ENCODE data around the gene MRE11. TPM values are rescaled to one million over a fixed set of nuclear protein-coding genes. Genes with fewer than 3 reads are reported as not detected.

Gene MRE11
- total RNA-seq, 1 experiment from 2014 or later, result 40.7 TPM

DNA sequence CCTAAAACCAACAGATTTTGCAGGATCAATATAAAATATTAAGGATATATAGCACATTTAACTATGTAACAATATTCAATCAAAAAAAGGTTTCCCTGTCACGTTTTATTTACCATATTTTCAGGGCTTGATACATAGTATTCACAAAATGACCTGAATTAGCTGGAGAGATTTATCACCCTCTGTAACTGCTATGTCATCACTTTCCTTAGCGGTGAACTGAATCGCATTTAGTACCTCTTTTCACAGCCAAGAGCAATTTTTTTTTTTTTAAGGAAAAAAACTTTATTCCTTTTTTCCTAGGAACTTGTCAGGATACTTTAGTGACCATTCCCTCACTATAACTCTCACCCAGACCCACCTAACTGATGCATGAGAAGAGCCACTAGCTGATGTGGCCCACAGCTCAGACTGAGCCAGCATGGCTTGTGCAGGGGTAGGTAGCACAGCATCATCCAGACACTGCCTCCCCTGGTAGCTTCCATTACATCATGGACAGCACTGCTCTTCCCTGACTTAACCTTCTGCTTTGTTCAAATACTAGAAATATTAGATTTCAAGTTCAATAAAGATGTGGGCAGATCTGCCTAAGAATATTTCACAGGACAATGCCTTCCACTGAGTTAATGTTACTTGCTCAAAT, 75.4 kb downstream of the MRE11 start:
- H2AK5ac ChIP-seq (ENCODE audit: insufficient read length, low read length), result no peak overlapping the region
- H3K36me3 Mint-ChIP-seq (ENCODE audit: insufficient read depth in 1 of 3, low read depth in 3 of 3), result peaks cover 5 to 16% (median 14%) of the 10 kb centered on the region in 3 experiments; a peak in 6 of 7 replicates
- no peaks in the 10 kb centered on the region for H3K79me2 ChIP-seq (ENCODE audit: insufficient read depth, low read length)
- H3K4me2 ChIP-seq (ENCODE audit: insufficient read depth, insufficient read length, low read length), result no peak overlapping the region
- no peak overlapping the region for H3K27ac ChIP-seq (ENCODE audit: insufficient read length, low read depth, low read length)
- H3K27me3 ChIP-seq (ENCODE audit: insufficient read depth, low read length), result no peaks in the 10 kb centered on the region
- no peaks in the 10 kb centered on the region for H3K4me1 Mint-ChIP-seq
- H3K9me3 ChIP-seq (ENCODE audit: control insufficient read depth, low read depth, low read length), result no peaks in the 10 kb centered on the region
- H2BK120ac ChIP-seq (ENCODE audit: low read depth, low read length, poor library complexity, severe bottlenecking), result no peak overlapping the region
- H4K20me1 ChIP-seq (ENCODE audit: control insufficient read depth, insufficient read depth, insufficient read length), result no peaks in the 10 kb centered on the region
- H3K4me3 Mint-ChIP-seq, result no peak overlapping the region
- no peaks in the 10 kb centered on the region for H3K79me1 ChIP-seq (ENCODE audit: insufficient read depth, low read depth, low read length, poor library complexity, severe bottlenecking)
- no peak overlapping the region for H3K56ac ChIP-seq (ENCODE audit: insufficient read length, low read depth, low read length)
- H3K4me1 ChIP-seq (ENCODE audit: insufficient read depth, low read length), result no peaks in the 10 kb centered on the region
- H3K9me3 Mint-ChIP-seq, result no peaks in the 10 kb centered on the region
- no peak overlapping the region for H3T11ph ChIP-seq (ENCODE audit: low read length)
- H3K14ac ChIP-seq (ENCODE audit: insufficient read depth, low read length), result no peak overlapping the region
- H2BK15ac ChIP-seq (ENCODE audit: low read depth, low read length), result no peak overlapping the region
- no peak overlapping the region for H2AFZ ChIP-seq (ENCODE audit: low read length)
- H2BK5ac ChIP-seq (ENCODE audit: insufficient read length, low read length), result no peak overlapping the region
- no CpG with 5 or more reads among the region's 3 CpGs for WGBS (ENCODE audit: extremely low coverage, insufficient read length, low lambda C conversion rate)
- no peaks in the 10 kb centered on the region for H3K23me2 ChIP-seq (ENCODE audit: insufficient read length, low read depth, low read length, poor library complexity, severe bottlenecking)
- no peak for DNase-seq
- no peaks in the 10 kb centered on the region for H3K27me3 Mint-ChIP-seq (ENCODE audit: low read depth)
- no peak overlapping the region for H2BK20ac ChIP-seq (ENCODE audit: low read depth, low read length, poor library complexity, severe bottlenecking)
- TF ChIP-seq, protein P1, sequence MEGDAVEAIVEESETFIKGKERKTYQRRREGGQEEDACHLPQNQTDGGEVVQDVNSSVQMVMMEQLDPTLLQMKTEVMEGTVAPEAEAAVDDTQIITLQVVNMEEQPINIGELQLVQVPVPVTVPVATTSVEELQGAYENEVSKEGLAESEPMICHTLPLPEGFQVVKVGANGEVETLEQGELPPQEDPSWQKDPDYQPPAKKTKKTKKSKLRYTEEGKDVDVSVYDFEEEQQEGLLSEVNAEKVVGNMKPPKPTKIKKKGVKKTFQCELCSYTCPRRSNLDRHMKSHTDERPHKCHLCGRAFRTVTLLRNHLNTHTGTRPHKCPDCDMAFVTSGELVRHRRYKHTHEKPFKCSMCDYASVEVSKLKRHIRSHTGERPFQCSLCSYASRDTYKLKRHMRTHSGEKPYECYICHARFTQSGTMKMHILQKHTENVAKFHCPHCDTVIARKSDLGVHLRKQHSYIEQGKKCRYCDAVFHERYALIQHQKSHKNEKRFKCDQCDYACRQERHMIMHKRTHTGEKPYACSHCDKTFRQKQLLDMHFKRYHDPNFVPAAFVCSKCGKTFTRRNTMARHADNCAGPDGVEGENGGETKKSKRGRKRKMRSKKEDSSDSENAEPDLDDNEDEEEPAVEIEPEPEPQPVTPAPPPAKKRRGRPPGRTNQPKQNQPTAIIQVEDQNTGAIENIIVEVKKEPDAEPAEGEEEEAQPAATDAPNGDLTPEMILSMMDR (conservative IDR thresholded peaks at IDR 0.05), result no peak
- H2BK12ac ChIP-seq (ENCODE audit: insufficient read length, low read depth, low read length), result no peak overlapping the region
- no peak overlapping the region for H4K91ac ChIP-seq (ENCODE audit: insufficient read length, low read depth, low read length)
- no peak overlapping the region for H3K4ac ChIP-seq (ENCODE audit: low read depth, low read length)
- H4K5ac ChIP-seq (ENCODE audit: insufficient read length, low read depth, low read length), result no peak overlapping the region
- H3K27ac Mint-ChIP-seq, result 0 out of 7 replicates have a peak overlapping the region, but pooled peaks of 1 of the 3 experiments have one; percentile 47
- H3K9ac ChIP-seq (ENCODE audit: extremely low read depth, insufficient read length, low read length), result no peak overlapping the region
- no peak overlapping the region for H3K18ac ChIP-seq (ENCODE audit: insufficient read length, low read depth, low read length)
- H4K8ac ChIP-seq (replicated peaks; ENCODE audit: insufficient read length, low read depth, low read length), result no peak overlapping the region
- no peak overlapping the region for H3K23ac ChIP-seq (ENCODE audit: insufficient read length, low read depth, low read length)

All from H9 (cell line).